Measurements from ENCODE around the gene HES6.
"Not testable (repeated sequence)": the region's sequence is repeated elsewhere in the genome, so short reads cannot be mapped to it uniquely, and the experiment has no call there.

The HES6 gene, protein sequence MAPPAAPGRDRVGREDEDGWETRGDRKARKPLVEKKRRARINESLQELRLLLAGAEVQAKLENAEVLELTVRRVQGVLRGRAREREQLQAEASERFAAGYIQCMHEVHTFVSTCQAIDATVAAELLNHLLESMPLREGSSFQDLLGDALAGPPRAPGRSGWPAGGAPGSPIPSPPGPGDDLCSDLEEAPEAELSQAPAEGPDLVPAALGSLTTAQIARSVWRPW

DNA sequence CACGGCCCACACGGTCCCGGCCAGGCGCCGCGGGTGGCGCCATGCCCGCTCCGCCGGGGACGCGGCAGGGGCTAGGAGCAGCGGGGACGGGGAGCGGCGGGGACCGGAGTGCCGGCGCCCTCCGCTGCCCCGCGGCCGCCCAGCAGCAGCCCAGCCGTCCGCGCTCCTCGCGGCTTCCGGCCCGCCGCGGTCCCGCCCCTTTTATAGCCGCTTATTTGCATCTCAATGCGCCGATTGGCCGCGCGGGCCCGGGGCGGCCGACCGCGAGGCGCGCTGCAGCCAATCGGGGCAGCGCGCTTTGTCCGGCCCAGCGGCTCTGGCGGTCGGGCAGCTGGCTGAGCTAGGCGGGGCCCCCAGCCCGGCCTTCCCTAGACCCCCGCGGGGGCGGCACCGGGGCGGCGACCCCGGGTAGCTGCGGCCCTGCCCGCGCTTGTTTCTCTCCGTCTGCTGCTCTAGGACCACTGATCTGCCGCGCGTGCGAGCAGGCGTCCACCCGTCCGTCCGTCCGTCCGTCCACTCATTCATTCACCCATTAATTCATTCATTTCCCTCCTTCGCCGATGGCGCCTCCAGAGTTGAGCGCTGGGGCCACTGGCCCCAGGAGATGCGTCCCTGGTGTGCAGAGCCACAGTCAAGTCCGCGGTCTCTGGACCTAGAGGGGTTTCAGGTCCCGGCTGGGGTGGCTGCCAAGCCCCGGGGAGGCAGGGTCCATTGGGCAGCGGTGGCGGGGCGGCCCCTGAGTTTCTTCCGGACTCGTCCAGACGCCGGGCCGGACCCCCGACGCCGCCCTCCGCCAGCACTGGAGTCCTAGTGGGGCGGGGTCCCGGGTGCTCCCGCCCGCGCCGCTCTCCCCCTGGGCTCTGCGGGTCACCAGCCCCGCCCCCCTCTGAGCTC, at the start of gene HES6:
HES6 (minus strand) TSS at position 176 of the 894 bp plus-strand sequence; CDS start at position 43, 133 bp downstream.
- ATAC-seq: peak; percentile 84 to 90

DNA sequence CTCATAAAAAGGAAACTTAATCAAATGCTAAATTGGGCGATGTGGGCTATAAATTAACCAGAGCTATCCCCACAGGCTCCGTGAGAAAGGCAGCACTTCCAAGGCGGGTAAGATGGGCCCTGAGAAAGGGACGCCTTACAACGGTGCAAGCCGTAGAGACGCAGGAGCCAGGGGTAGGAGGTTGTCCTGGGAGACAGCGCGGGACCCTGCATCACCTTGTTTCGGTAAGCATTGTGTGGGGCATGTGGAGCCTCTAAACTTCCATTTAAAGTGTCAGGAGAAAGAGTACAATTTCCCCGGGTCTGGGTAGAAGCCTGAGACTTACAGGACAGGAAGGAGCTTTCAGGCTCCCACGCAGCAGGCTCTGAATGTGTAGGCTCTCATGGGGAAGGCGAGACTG, 49.7 kb upstream of the HES6 start:
- ATAC-seq: no peak

DNA sequence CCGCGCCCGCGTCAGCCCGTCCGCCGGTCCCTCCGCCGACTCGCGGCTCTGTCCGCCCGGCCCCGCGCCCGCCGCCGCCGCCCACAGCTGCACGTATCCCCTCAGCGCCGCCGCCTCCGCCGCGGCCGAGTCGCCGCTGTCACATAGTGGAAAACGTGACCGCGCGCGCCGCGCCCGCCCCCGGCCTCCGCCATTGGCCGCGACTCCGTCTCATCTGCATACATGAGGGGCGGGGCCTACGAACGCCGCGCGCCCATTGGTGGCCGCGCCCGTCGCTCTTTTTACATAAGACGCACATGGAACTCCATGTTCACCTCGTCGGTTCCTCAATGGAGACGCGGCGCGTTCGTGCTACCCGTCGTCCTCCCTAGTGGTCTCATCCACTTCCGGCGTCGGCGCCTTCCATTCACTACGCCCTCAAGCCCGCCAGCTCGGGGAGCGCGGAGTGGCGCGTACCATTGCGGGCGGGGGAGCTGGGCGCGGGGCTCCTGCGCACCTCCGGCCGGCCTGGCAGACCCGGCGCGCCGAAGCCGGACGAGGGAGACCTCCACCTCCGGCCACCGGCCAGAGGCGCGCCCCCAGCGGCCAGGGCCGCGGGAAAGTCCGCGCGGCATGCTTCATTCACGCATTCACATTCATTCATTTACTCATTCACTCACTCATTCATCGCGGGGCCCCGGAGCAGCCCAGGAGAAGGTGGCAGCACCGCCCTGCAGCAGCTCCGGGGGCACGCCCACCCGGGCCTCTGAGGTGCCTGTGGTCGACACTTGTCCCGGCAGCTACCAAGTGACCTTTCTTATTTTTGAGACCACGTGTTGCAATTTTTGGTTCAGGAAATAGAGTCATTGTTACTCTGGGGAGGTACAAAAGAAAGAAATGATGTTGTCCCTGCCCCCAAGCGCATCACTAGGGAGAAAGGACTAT, 49.1 kb upstream of the HES6 start:
- peak; percentile 88 to 91 for ATAC-seq

GRCh38 chr2:238287737-238288649, 48.2 kb upstream of the HES6 start, which contains the start of gene PER2:
PER2 (minus strand) TSS chr2:238288610; CDS start chr2:238277936, 10,674 bp downstream.
- ATAC-seq: peak; percentile 12 to 15

DNA sequence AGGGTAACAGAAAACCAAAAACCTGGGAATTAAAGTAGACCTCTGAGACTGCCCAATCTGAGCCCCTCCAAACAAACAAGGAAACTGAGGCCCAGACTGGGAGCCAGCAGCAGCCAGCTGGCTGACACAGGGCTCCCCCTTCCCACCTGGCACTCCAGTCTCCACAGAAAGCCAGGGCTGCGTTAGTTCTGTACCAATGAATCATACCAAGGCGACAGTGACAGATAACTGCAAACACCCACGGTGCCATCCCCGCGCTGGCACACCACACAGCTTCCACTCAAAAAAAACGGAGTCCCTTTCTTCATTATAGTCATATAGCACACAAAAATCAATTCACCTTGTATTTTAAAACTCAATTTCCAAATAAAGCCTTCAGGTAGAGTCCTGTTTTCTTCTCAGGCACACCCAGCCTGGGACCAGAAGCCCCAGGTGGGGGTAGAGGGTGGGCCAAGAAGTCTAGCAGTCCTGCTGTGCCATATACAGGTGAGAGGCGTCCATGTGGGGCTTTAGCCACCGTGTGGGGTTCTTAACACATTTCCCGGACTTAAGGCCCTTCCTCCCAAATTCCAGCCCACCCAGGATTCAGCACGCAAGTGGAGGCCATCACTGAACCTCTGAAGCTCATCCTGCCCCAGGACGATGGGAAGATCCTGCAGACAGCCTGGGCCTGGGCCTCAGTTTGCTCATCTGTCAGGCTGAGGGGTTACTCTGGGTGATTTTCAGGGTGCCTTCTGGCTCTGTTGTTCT, 47.3 kb upstream of the HES6 start:
- no peak for ATAC-seq

DNA sequence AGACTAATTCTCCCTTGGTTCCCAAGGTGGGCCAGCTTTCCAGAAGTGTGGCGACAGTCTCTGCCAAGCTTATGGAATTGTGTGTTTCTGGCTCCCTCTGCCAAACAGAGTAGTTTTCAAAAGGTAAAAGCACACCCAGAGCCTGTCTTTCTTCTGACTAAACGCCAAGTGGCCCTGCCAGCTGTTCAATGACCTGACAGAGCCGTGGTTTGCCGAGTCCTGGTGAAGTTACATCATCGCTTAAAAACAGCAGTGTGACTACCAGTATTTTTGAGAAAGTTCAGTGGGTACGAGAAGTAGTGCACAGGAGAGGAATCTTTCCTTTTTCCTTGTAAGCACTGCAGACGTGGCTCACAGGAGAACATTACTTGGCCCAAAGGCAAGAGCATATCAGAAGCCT, 46.7 kb upstream of the HES6 start:
- no peak for ATAC-seq

- no peak for ATAC-seq
Measured at GRCh38 chr2:238286095-238286494, 46.3 kb upstream of the HES6 start.

GRCh38 chr2:238285653-238286082, 45.8 kb upstream of the HES6 start:
- no peak for ATAC-seq

- ATAC-seq: no peak
Measured at GRCh38 chr2:238284802-238285515, 45.1 kb upstream of the HES6 start.

- no peak for ATAC-seq
Measured at GRCh38 chr2:238282861-238283738, 43.3 kb upstream of the HES6 start.

- no peak for ATAC-seq
Measured at GRCh38 chr2:238281826-238282480, 42.1 kb upstream of the HES6 start.

GRCh38 chr2:238280083-238280825, 40.4 kb upstream of the HES6 start:
- ATAC-seq: no peak

DNA sequence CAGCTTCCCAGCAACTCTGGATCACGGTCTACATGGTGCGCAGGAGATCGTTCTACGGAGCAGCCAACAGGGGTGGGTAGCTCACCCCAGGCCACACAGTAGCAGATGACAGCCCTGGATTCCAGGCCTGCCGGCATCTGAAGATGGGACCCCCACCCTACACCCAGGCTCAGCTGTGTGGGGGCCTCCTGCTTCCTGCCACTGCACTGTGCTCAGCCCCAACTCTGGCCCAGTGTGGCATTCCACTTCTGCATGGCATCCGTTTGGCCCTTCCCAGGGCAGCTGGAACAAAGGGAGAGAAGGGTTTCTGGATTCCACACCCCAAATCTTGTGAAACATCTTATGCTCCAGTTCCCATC, 39.5 kb upstream of the HES6 start:
- no peak for ATAC-seq

DNA sequence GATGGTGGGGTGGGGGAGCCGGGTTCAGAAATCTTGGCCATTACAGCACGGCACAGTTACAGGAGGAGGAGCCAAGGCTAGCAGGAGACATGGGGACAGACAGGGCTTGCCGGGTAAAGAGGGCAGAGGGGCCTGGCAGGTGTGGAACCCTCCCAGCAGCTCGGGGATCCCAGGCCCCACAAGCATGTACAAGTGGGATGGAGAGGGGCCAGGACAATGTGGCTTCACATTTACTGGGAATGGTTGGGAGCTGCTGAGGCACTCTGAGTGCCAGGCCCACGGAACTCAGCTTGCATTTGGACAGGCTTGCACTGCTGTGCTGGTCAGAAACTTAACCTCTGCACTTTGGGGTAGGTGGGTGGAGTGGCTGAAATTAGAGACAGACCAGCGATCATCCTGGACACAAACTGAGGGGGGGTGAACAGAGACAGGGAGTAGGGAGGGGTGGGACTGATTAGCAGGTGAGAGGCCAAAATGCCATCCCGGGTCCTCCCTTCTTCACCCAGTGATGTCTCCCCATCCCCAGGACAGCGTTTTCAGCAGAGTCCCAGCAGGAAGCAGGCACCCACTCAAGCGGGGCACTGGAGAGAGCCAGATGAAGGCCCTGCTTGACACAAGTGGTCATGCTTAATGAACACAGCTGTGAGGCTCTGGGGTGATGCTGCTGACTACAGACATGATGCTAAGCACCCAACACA, 38.9 kb upstream of the HES6 start:
- no peak for ATAC-seq

DNA sequence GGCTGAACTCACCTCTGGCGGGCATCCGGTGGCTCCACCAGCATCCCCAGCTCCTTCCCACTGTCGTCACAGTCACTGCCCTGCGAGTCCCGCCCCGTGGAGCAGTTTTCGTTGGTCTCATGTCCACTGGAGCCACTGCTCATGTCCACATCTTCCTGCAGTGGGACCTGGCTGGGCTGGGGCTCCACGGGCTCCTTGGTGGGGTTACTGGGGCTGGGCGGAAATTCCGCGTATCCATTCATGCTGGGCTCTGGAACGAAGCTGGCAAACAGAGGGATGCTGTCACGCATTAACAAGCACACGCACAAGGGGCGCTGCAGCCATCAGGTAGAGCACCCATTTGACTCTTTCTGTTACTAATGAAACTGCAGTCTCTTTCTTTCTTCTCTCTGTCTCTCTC, 37.9 kb upstream of the HES6 start:
- no peak for ATAC-seq

DNA sequence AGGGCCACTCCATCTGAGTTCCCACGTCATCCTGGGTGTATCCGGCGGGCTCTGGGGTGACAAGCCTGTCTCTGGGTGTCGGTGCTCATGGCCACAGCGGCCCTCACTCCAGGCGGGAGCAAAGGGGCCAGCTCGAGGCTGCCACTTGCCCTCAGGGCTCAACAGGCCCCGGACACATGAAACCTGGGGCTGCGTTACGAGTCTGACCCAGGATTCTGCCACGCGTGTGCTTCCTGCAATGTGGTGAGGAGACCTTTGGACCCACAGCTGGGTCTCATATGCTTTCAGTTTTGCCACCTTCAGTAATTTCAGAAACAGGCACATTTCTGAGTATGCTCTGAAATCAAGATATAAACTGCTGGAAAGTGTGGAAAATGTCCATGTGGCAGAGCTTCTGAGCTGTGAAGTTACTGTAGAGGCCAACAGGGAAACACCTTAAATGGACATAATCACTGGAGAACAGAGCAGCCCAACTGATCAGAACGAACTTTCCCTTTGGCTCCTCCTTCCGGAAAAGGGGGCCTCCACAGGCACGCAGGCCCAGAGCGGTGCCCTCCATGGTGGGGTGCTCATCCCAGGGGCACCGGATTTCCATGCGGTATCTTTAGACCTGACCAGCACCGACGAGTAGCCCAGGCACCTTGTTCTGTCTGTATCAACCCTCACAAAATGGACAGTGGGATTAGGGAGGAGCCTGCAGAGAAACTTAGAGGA, 34.5 kb upstream of the HES6 start:
- no peak for ATAC-seq

DNA sequence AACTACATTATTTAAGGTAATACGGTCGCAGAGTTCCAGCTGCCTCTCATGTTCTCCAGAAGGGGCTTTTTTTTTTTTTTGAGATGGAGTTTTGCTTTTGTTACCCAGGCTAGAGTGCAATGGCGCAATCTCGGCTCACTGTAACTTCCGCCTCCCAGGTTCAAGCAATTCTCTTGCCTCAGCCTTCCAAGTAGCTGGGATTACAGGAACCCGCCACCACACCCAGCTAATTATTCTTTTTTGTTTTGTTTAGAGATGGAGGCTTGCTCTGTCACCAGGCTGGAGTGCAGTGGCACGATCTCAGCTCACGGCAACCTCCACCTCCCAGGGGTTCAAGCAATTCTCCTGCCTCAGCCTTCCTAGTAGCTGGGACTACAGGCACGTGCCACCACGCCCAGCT, 33.6 kb upstream of the HES6 start:
- not testable (repeated sequence) for ATAC-seq
